ENCODE results near the gene LDB3.

Gene LDB3

DNA sequence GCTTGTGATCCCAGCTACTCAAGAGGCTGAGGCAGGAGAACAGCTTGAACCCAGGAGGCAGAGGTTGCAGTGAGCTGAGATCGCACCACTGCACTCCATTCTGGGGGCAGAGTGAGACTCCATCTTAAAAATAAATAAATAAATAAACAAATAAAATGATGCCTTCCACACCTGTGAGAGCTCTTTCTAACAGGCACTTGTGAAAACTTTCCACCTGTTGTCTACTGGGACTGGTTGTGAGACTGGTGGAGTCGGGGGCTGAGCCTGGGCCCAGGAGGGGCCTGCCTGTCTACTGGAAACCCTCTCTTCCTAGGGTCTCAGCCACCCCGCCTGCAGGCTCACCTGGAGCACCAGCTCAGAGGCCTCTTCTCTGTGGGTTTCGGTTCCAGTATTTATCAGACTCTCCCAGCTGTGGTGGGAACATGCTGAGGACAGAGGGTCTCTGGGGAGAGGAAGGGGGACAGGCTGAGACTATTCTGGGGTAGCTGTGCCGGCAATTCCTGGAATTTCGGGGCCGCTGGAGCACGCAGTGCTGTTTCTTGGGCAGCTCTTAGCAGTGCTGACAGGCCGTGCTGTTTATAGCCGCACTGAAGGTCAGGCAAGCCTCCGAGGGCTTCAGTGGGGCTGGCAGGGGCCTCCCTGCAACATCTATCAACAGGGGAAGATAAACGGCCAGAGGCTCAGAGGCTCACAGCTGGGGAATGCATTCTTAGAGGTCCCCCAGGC, 3.8 kb downstream of the LDB3 start:
- Histone ChIP-seq H3K36me3 (no peaks in the 10 kb centered on the region), H3K4me3 (no peak overlapping the region), H3K27me3 (no peaks in the 10 kb centered on the region), H3K4me2 (peak overlapping the region; percentile 92), H3K9me3 (no peaks in the 10 kb centered on the region), H3K27ac (peak overlapping the region; percentile 62), H4K20me1 (no peaks in the 10 kb centered on the region), H3K9ac (peak overlapping the region; percentile 49), H3K4me1 (peaks cover 98% of the 10 kb centered on the region)
- TF ChIP-seq Cebpa-rat (IDR thresholded peaks at IDR 0.05), result no peak

- Histone ChIP-seq H3K4me1 (peaks cover 91% of the 10 kb centered on the region), H3K9me3 (no peaks in the 10 kb centered on the region), H3K4me3 (peak overlapping the region; percentile 18; the same call in 1 of the 2 replicates), H3K27me3 (no peaks in the 10 kb centered on the region), H3K27ac (peak overlapping the region; percentile 62), H3K36me3 (no peaks in the 10 kb centered on the region), H4K20me1 (no peaks in the 10 kb centered on the region), H3K4me2 (peak overlapping the region; percentile 92), H3K9ac (peak overlapping the region; percentile 49)
- TF ChIP-seq Cebpa-rat (IDR thresholded peaks at IDR 0.05), result no peak
Observed at GRCh38 chr10:86673216-86673826, 5.0 kb downstream of the LDB3 start.

GRCh38 chr10:86673827-86674581, 5.7 kb downstream of the LDB3 start:
- H3K4me2 ChIP-seq, result peak overlapping the region; percentile 92
- peaks cover 91% of the 10 kb centered on the region for H3K4me1 ChIP-seq
- H3K36me3 ChIP-seq, result no peaks in the 10 kb centered on the region
- H3K4me3 ChIP-seq, result peak overlapping the region; percentile 18; the same call in 1 of the 2 replicates
- peak overlapping the region; percentile 62 for H3K27ac ChIP-seq
- no peaks in the 10 kb centered on the region for H4K20me1 ChIP-seq
- TF ChIP-seq Cebpa-rat (IDR thresholded peaks at IDR 0.05), result no peak
- no peaks in the 10 kb centered on the region for H3K9me3 ChIP-seq
- H3K27me3 ChIP-seq, result no peaks in the 10 kb centered on the region
- H3K9ac ChIP-seq, result peak overlapping the region; percentile 49

- TF ChIP-seq Cebpa-rat (IDR thresholded peaks at IDR 0.05), result no peak
- Histone ChIP-seq H3K9me3 (no peaks in the 10 kb centered on the region), H3K4me3 (no peak overlapping the region), H3K4me1 (peaks cover 91% of the 10 kb centered on the region), H3K9ac (peak overlapping the region; percentile 49), H3K27ac (peak overlapping the region; percentile 52; the same call in 1 of the 2 replicates), H4K20me1 (no peaks in the 10 kb centered on the region), H3K4me2 (peak overlapping the region; percentile 92), H3K27me3 (no peaks in the 10 kb centered on the region), H3K36me3 (no peaks in the 10 kb centered on the region)
Observed at GRCh38 chr10:86674912-86675311, 6.6 kb downstream of the LDB3 start.

DNA sequence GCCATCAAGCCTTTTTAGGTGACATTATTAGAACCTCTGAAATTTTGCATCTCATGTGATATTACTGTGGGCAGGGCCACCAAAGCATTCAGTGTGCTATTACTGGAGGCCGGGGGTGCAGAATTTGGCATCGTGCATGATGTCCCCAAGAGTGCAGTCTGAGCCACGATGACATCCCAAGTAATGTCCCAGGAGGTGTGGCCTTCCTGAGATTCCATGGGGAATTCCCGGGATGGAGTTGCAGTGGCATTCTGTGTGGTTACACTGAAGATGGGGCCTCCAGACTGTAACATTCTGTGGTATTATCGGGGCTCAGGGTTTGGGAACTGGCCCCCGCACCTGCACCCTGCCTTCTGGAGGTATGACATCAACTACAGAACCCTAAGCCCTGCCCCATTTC, 9.1 kb downstream of the LDB3 start:
- H4K20me1 ChIP-seq, result no peaks in the 10 kb centered on the region
- no peak overlapping the region for H3K27ac ChIP-seq
- no peaks in the 10 kb centered on the region for H3K27me3 ChIP-seq
- no peak overlapping the region for H3K9ac ChIP-seq
- H3K4me1 ChIP-seq, result peaks cover 81% of the 10 kb centered on the region
- H3K9me3 ChIP-seq, result no peaks in the 10 kb centered on the region
- no peak overlapping the region for H3K4me3 ChIP-seq
- no peak for TF ChIP-seq Cebpa-rat (IDR thresholded peaks at IDR 0.05)
- H3K4me2 ChIP-seq, result no peak overlapping the region
- H3K36me3 ChIP-seq, result no peaks in the 10 kb centered on the region

DNA sequence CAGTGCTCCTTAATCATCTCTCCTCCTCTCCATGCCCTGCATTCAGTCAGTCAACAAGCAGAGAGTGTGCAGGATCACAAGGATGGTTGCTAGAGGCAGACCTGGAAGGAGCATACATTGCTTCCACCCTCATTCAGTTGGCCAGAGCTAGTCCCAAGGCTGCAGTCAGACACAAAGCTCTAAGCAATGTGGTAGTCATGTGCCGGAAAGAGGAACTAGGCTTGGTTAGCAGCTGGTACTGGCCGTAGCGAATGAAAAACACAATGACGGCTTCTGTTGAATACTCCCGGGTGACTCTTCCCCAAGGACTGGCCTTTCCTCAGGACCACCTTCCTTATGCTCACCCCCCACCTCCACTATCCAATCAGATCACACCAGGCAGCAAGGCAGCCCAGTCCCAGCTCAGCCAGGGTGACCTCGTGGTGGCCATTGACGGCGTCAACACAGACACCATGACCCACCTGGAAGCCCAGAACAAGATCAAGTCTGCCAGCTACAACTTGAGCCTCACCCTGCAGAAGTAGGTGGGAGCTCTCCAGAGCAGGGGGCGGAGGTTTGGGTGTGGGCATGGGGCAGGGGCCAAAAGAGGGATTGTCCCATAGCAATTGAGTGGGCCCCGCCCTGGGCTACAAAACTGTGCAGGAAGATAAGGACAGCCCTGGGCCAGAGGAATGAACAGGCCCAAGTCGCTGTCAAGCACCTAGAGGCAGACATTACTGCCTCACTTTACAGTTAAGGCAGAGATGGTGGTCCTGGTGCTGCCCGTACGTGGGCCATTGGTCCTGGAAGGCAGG, 10.9 kb downstream of the LDB3 start:
- TF ChIP-seq Cebpa-rat (IDR thresholded peaks at IDR 0.05), result no peak
- H3K4me3 ChIP-seq, result no peak overlapping the region
- H3K4me2 ChIP-seq, result peak overlapping the region; percentile 77
- H3K36me3 ChIP-seq, result no peaks in the 10 kb centered on the region
- H3K27ac ChIP-seq, result peak overlapping the region; percentile 54
- no peaks in the 10 kb centered on the region for H4K20me1 ChIP-seq
- no peaks in the 10 kb centered on the region for H3K9me3 ChIP-seq
- H3K27me3 ChIP-seq, result no peaks in the 10 kb centered on the region
- peaks cover 63% of the 10 kb centered on the region for H3K4me1 ChIP-seq
- H3K9ac ChIP-seq, result no peak overlapping the region

DNA sequence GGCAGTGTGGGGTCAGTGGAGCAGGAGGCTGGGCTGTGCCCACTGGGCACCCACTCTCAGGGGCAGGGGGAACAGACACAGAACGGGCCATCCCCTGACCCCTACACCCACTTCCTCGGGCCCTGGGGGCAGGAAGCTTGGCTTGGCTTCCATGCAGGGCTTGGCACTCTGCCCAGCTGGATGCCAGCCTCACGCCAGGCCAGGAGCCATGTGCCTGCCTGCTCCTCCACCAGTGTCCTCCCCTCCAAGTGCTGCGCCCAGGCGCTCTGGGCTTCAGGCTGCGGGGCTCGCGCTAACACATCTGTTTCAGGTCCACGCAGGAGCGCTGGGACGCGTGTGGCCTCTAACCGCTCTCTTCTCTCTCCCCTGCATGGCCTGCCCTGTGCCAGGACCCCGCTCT, 12.7 kb downstream of the LDB3 start:
- Histone ChIP-seq H3K36me3 (no peaks in the 10 kb centered on the region), H3K4me3 (no peak overlapping the region), H3K9me3 (no peaks in the 10 kb centered on the region), H3K4me2 (no peak overlapping the region), H3K4me1 (peaks cover 46% of the 10 kb centered on the region), H3K27me3 (no peaks in the 10 kb centered on the region), H3K27ac (peak overlapping the region; percentile 15; the same call in 1 of the 2 replicates), H4K20me1 (no peaks in the 10 kb centered on the region), H3K9ac (no peak overlapping the region)
- TF ChIP-seq Cebpa-rat (IDR thresholded peaks at IDR 0.05), result no peak

GRCh38 chr10:86681722-86682386, 13.5 kb downstream of the LDB3 start:
- no peak for TF ChIP-seq Cebpa-rat (IDR thresholded peaks at IDR 0.05)
- Histone ChIP-seq H3K36me3 (no peaks in the 10 kb centered on the region), H3K9ac (no peak overlapping the region), H3K27me3 (no peaks in the 10 kb centered on the region), H3K9me3 (no peaks in the 10 kb centered on the region), H4K20me1 (no peaks in the 10 kb centered on the region), H3K27ac (peak overlapping the region; percentile 15; the same call in 1 of the 2 replicates), H3K4me3 (no peak overlapping the region), H3K4me1 (peaks cover 38% of the 10 kb centered on the region), H3K4me2 (no peak overlapping the region)

GRCh38 chr10:86682675-86683074, 14.4 kb downstream of the LDB3 start:
- peaks cover 31% of the 10 kb centered on the region for H3K4me1 ChIP-seq
- H3K4me3 ChIP-seq, result no peak overlapping the region
- H3K36me3 ChIP-seq, result no peaks in the 10 kb centered on the region
- TF ChIP-seq Cebpa-rat (IDR thresholded peaks at IDR 0.05), result no peak
- H3K9me3 ChIP-seq, result no peaks in the 10 kb centered on the region
- H3K4me2 ChIP-seq, result no peak overlapping the region
- no peak overlapping the region for H3K9ac ChIP-seq
- H3K27me3 ChIP-seq, result no peaks in the 10 kb centered on the region
- H4K20me1 ChIP-seq, result no peaks in the 10 kb centered on the region
- H3K27ac ChIP-seq, result no peak overlapping the region

Data from BLaER1 (cell line).